IMR-90 (cell line): ENCODE results near the gene SORCS1. TPM values are rescaled to one million over a fixed set of nuclear protein-coding genes. Genes with fewer than 3 reads are reported as not detected.

Experiments
- ATAC-seq: fragments of 200-7000 bp; cut with Tn5 transposase; 2 replicates; pipeline ENCODE4 v1.9.1; 2020; ENCODE audit warnings: low read depth, mild to moderate bottlenecking, moderate library complexity
- BruUV-seq: library from RNA; stranded (reverse); fragments of 400-500 nt; replicated peaks from 2 replicates; lab custom pipeline; 2021; lab: Mats Ljungman, UMichigan
- CTCF ChIA-PET: fragments of 300-600 bp; formaldehyde crosslinking; extraction: SDS; loops from one replicate; lab custom pipeline; 2021; ENCODE audit warnings: antibody characterized with exemption; lab: Yijun Ruan, JAX
- POLR2A ChIA-PET: fragments of 300-600 bp; sonication (Branson Sonifier 250); formaldehyde crosslinking; loops from one replicate; lab custom pipeline; 2022; ENCODE audit warnings: antibody characterized with exemption; ENCODE audit not compliant: unreplicated experiment; lab: Charles Lee
- DNase-seq: peaks from one replicate; pipeline ENCODE4 v3.0.0; 2013
- H2AFZ ChIP-seq: replicated peaks from 2 replicates; pipeline ENCODE3; 2013; ENCODE audit warnings: low read length, mild to moderate bottlenecking; ENCODE audit not compliant: poor library complexity
- H2AK5ac ChIP-seq: 2 replicates; pipeline ENCODE4 v1.6.1; 2013; ENCODE audit warnings: low read depth, low read length, inconsistent platforms
- H2AK9ac ChIP-seq: replicated peaks from 2 replicates; pipeline ENCODE3; 2013; ENCODE audit warnings: mild to moderate bottlenecking, low read depth, low read length, moderate library complexity; ENCODE audit not compliant: poor library complexity
- H2BK120ac ChIP-seq: 2 replicates; pipeline ENCODE4 v1.6.1; 2013; ENCODE audit warnings: low read depth, low read length, inconsistent platforms
- H2BK15ac ChIP-seq: 3 replicates; pipeline ENCODE4 v1.6.1; 2013; ENCODE audit warnings: low read depth, low read length, inconsistent platforms
- H2BK20ac ChIP-seq: 2 replicates; pipeline ENCODE4 v1.6.1; 2013; ENCODE audit warnings: low read depth, mild to moderate bottlenecking, inconsistent platforms, low read length, moderate library complexity
- H2BK5ac ChIP-seq: 2 replicates; pipeline ENCODE4 v1.6.1; 2013; ENCODE audit warnings: mild to moderate bottlenecking, low read depth, low read length, inconsistent platforms; ENCODE audit not compliant: poor library complexity, severe bottlenecking
- H3K14ac ChIP-seq: replicated peaks from 2 replicates; pipeline ENCODE4 v1.6.1; 2013; ENCODE audit warnings: low read depth, low read length, inconsistent platforms
- H3K18ac ChIP-seq: 2 replicates; pipeline ENCODE4 v1.6.1; 2013; ENCODE audit warnings: low read depth, low read length, control low read depth
- H3K23ac ChIP-seq: 2 replicates; pipeline ENCODE4 v1.6.1; 2013; ENCODE audit warnings: low read depth, low read length, inconsistent platforms
- H3K27ac ChIP-seq: 2 replicates; pipeline ENCODE4 v1.5.1; 2013; ENCODE audit warnings: mild to moderate bottlenecking, control low read depth, low read length; ENCODE audit not compliant: insufficient read depth
- H3K27me3 ChIP-seq: 2 replicates; pipeline ENCODE4 v1.6.1; 2013; ENCODE audit warnings: low read length; ENCODE audit not compliant: control insufficient read depth, insufficient read depth
- H3K36me3 ChIP-seq: 2 replicates; pipeline ENCODE4 v1.6.1; 2013; ENCODE audit warnings: low read length, mixed read lengths; ENCODE audit not compliant: control insufficient read depth, insufficient read depth
- H3K4ac ChIP-seq: 2 replicates; pipeline ENCODE4 v1.6.1; 2013; ENCODE audit warnings: low read depth, low read length, inconsistent platforms
- H3K4me1 ChIP-seq: 2 replicates; pipeline ENCODE4 v1.6.1; 2013; ENCODE audit warnings: low read length, mixed read lengths; ENCODE audit not compliant: control insufficient read depth, insufficient read depth
- H3K4me2 ChIP-seq: 2 replicates; pipeline ENCODE4 v1.6.1; 2013; ENCODE audit warnings: low read depth, mild to moderate bottlenecking, control low read depth, low read length, moderate library complexity
- H3K4me3 ChIP-seq: 2 replicates; pipeline ENCODE4 v1.5.1; 2013; ENCODE audit warnings: low read depth, mild to moderate bottlenecking, control low read depth, low read length, moderate library complexity; ENCODE audit not compliant: insufficient read depth
- H3K56ac ChIP-seq: 2 replicates; pipeline ENCODE4 v1.6.1; 2013; ENCODE audit warnings: low read length, inconsistent platforms; ENCODE audit not compliant: insufficient read depth; ENCODE audit errors: extremely low read depth
- H3K79me1 ChIP-seq, 2 experiments: 2 replicates each; pipeline ENCODE4 v1.6.1; 2013; ENCODE audit warnings: low read length in 2 of 2, inconsistent platforms in 1 of 2, low read depth in 1 of 2
- H3K9ac ChIP-seq: 2 replicates; pipeline ENCODE4 v1.6.1; 2013; ENCODE audit warnings: low read depth, low read length, control low read depth
- H3K9me1 ChIP-seq: 2 replicates; pipeline ENCODE4 v1.6.1; 2013; ENCODE audit warnings: low read length, inconsistent platforms; ENCODE audit not compliant: insufficient read depth
- H3K9me3 ChIP-seq: 2 replicates; pipeline ENCODE4 v1.6.1; 2013; ENCODE audit warnings: low read length; ENCODE audit not compliant: control insufficient read depth, insufficient read depth
- H4K20me1 ChIP-seq: 2 replicates; pipeline ENCODE4 v1.6.1; 2013; ENCODE audit warnings: low read length, inconsistent platforms; ENCODE audit not compliant: insufficient read depth
- H4K5ac ChIP-seq: 2 replicates; pipeline ENCODE4 v1.6.1; 2013; ENCODE audit warnings: mild to moderate bottlenecking, low read depth, low read length, control low read depth
- H4K8ac ChIP-seq, 2 experiments: 2 replicates each; pipeline ENCODE4 v1.6.1; 2013; ENCODE audit warnings: low read depth in 2 of 2, low read length in 2 of 2, control low read depth in 1 of 2, inconsistent platforms in 1 of 2
- H4K91ac ChIP-seq: 2 replicates; pipeline ENCODE4 v1.6.1; 2013; ENCODE audit warnings: low read depth, low read length, inconsistent platforms; ENCODE audit not compliant: insufficient read depth
- MAFK ChIP-seq: IDR thresholded peaks from 2 replicates; pipeline ENCODE4 v1.6.1; 2012; ENCODE audit warnings: low read depth, low read length, improper control_type of control experiment
- MXI1 ChIP-seq: IDR thresholded peaks from 2 replicates; pipeline ENCODE4 v1.6.1; 2012; ENCODE audit warnings: low read depth, mild to moderate bottlenecking, low read length, moderate library complexity, borderline replicate concordance
- POLR2A ChIP-seq: IDR thresholded peaks from 2 replicates; pipeline ENCODE4 v1.6.1; 2012; ENCODE audit warnings: mild to moderate bottlenecking, low read depth, low read length
- dilution Hi-C: fragments of 300-500 bp; cut with HindIII; formaldehyde crosslinking; loops from one replicate; pipeline ENCODE4 v1.14.3; 2018; ENCODE audit warnings: low sequenced_read_pairs; ENCODE audit not compliant: unreplicated experiment
- in situ Hi-C: fragments of 300-500 bp; cut with MboI; formaldehyde crosslinking; loops from 3 replicates; pipeline ENCODE4 v1.14.3; 2019; ENCODE audit warnings: low sequenced_read_pairs, inconsistent platforms, mixed read lengths
- intact Hi-C: fragments of 100-400 bp; cut with micrococcal nuclease; formaldehyde crosslinking; loops from 2 replicates; pipeline ENCODE4 v1.10.0; 2022
- polyA plus RNA-seq, 3 experiments: library from polyadenylated mRNA; depleted of rRNA; stranded (reverse); fragments of >200 nt; gene quantifications; 2 replicates each; pipeline ENCODE4 v1.2.3, GENCODE V29; 2012; ENCODE audit warnings: low replicate concordance in 1 of 3
- total RNA-seq: library from RNA; depleted of rRNA; stranded (reverse); fragments of >200 nt; gene quantifications from 2 replicates; pipeline ENCODE4 v1.2.3, GENCODE V29; 2012

The SORCS1 gene
- total and polyA plus RNA-seq, 2 of the 4 experiments (the other 2 are of a cell fraction), result under 0.01 TPM; not detected in 1

DNA sequence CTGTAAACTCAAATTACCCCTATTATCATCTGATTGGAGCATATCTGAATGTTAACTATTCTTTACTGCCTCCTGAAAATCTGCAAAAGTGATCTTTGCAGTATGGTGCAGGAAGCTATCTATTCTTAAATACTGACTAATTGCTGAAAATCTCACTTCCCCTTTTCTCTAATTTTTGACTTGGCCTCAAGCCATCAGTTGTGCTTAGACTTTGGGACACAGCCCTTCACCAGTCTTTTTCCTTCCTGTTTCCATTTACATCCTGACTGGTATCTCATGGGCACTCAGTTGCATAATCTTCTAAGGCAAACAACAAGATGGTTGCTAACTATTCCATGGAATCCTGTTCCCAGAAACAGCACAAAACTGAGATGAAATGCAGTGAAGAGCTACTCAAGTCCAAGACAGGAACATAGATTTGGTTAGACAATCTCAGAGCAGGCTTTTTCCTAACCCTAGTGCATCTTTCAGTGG, 228.5 kb downstream of the SORCS1 start:
- H3K4me1 ChIP-seq, result no peaks in the 10 kb centered on the region
- no peak overlapping the region for H2BK20ac ChIP-seq
- ChIA-PET CTCF (no interaction called here), POLR2A (no interaction called here)
- H3K9ac ChIP-seq, result no peak overlapping the region
- no peak for DNase-seq
- H4K5ac ChIP-seq, result no peak overlapping the region
- TF ChIP-seq MXI1 (no peak), POLR2A (no peak), MAFK (no peak)
- in situ Hi-C loops (no loop called here), intact Hi-C loops (no loop called here), dilution Hi-C loops (no loop called here)
- H3K4me2 ChIP-seq, result no peak overlapping the region
- no peak overlapping the region for H3K4me3 ChIP-seq
- no peak overlapping the region for H4K8ac ChIP-seq
- H4K20me1 ChIP-seq, result no peaks in the 10 kb centered on the region
- no peaks in the 10 kb centered on the region for H3K79me1 ChIP-seq
- H3K56ac ChIP-seq, result no peak overlapping the region
- BruUV-seq, result no TSS peak
- H3K18ac ChIP-seq, result no peak overlapping the region
- H2AK9ac ChIP-seq, result no peak overlapping the region
- H4K91ac ChIP-seq, result no peak overlapping the region
- no peaks in the 10 kb centered on the region for H3K36me3 ChIP-seq
- no peaks in the 10 kb centered on the region for H3K27me3 ChIP-seq
- no peak overlapping the region for H2BK120ac ChIP-seq
- H3K9me3 ChIP-seq, result peaks cover 5% of the 10 kb centered on the region; the same call in 1 of the 2 replicates
- no peak overlapping the region for H2AFZ ChIP-seq
- no peak for ATAC-seq
- no peak overlapping the region for H3K27ac ChIP-seq
- H3K9me1 ChIP-seq, result no peaks in the 10 kb centered on the region
- no peak overlapping the region for H3K23ac ChIP-seq
- no peak overlapping the region for H2AK5ac ChIP-seq
- H2BK15ac ChIP-seq, result no peak overlapping the region
- H3K4ac ChIP-seq, result no peak overlapping the region
- H3K14ac ChIP-seq, result no peak overlapping the region
- no peak overlapping the region for H2BK5ac ChIP-seq
